ENCODE results near the gene SSH3. TPM values are rescaled to one million over a fixed set of nuclear protein-coding genes. Genes with fewer than 3 reads are reported as not detected.

Gene SSH3
- total RNA-seq, 1 donor from 2014 or later: 7.6 TPM

DNA sequence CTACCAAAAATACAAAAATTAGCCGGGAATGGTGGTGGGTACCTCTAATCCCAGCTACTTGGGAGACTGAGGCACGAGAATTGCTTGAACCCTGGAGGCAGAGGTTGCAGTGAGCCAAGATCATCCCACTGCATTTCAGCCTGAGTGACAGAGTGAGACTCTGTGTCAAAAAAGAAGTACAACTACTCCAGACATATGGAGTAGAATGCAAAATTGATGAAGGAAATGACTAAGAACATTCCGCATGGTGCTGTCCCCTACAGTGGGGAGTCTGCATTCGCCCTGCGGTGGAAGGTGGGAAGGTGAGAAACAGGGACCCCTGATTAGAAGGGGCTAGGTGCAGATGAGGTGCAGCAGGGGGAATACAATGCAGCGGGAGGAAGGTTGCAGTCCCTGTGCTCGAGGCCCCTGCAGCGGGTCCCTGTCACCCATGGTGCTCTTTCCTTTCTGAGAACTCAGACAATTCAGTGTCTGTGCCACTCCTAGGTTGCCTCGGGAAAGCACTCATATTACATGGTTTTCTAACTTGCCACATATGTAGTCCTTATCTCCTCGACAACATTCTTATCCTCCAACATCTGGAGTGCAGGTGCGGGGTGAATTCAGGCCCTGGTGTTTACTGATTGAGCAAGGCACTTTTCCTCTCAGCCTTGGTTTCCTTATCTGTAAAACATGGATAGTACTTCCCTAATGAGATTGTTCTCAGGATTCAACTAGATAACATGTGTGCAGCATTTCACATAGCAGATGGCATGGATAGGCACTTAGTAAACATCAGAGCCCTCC, 44.8 kb downstream of the SSH3 start:
- no peak for DNase-seq (ENCODE audit: low read depth, low spot score)

- no peak for DNase-seq (ENCODE audit: low read depth, low spot score)
These were observed 45.7 kb downstream of the SSH3 start for GRCh38 chr11:67349036-67349435.

DNA sequence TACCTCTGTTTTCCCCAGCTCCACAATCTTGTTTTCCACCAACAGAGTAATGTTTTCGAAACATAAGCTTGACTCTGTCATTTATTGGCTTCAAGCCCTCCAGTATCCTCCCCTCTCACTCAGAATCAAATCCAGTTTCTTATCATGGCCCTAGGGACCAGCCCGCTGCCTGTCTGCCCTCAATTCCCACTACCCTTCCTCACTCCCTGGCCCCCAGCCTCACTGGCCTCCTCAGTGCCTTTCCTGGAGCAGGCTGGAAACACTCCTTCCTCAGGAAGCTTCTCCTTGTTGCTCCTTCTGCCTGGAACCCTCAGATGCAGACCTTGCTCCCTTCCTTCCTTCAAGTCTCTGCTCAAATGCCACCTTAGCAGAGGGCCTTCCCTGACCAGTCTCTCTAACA, 46.1 kb downstream of the SSH3 start:
- no peak for DNase-seq (ENCODE audit: low read depth, low spot score)

DNA sequence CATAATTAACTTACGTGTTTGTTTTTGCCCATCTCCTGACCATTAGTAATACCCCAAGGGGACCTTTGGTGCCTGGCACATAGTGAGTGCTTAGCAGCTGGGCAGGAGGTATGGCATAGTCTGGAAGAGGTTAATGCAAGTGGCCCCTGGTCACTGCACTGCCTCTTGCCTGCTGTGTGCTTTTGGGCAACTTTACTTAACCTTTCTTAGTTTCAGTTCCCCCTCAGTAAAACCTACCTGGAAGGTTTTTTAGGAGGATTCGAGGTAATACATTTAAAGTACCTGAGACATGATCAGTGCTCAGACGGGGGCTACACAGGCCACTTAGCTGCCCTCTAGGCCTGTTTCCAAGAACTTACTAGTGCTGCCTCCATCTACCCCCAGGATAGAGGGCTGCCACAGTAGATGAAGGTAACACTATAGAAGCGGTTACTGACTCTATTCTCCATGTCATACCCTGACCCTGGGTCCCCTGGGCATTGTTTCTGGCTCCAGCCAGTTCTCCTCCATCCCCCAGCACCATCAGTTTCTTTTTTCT, 46.7 kb downstream of the SSH3 start:
- DNase-seq (ENCODE audit: low read depth, low spot score): no peak

GRCh38 chr11:67351275-67352005, 48.1 kb downstream of the SSH3 start:
- DNase-seq (ENCODE audit: low read depth, low spot score): no peak

GRCh38 chr11:67352546-67353316, 49.4 kb downstream of the SSH3 start:
- no peak for DNase-seq (ENCODE audit: low read depth, low spot score)

DNA sequence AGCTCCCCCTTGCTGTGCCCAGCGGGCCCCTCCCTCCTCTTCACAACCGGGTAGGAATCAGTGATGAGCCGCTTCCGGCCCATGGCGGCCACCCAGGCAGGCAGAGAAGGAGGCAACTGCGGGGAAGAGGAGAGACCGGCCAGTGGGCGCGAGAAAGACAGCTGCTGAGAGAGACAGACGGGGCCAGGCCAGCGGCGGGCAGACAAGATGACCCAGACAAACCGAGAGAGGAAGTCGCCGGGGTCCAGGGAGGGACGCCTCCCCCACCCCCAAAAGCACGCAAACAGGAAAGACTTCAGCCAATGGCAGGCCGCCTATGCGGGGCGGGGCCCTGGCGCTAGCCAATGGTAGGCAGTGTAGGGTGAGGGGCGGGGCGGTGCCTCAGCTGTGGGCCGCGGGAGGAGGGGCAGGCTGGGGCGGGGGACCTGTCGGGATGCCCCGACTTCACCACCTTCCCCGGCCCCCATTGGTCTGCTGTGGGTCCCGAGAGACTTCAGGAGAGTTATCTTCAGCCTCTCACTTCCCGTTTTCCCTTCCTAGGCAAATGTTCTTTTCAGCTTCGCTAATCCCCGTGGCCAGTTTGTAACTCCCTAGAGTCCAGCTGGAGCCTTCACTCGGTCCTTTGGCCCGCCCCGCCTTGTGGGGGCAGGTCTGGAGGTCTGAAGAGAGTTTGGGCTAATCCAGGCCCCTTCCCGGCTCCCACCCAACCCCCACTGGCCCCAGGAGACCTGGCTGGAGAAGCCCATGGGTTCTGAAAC, 50.2 kb downstream of the SSH3 start, which contains the start of gene POLD4:
Gene POLD4, minus strand, starts transcription at position 230 of the 758 bp plus-strand sequence. Its CDS starts 147 bp downstream, at position 83.
- peak; percentile 83 for DNase-seq (ENCODE audit: low read depth, low spot score)

GRCh38 chr11:67354075-67355022, 51.0 kb downstream of the SSH3 start:
- DNase-seq (ENCODE audit: low read depth, low spot score): peak; percentile 82

DNA sequence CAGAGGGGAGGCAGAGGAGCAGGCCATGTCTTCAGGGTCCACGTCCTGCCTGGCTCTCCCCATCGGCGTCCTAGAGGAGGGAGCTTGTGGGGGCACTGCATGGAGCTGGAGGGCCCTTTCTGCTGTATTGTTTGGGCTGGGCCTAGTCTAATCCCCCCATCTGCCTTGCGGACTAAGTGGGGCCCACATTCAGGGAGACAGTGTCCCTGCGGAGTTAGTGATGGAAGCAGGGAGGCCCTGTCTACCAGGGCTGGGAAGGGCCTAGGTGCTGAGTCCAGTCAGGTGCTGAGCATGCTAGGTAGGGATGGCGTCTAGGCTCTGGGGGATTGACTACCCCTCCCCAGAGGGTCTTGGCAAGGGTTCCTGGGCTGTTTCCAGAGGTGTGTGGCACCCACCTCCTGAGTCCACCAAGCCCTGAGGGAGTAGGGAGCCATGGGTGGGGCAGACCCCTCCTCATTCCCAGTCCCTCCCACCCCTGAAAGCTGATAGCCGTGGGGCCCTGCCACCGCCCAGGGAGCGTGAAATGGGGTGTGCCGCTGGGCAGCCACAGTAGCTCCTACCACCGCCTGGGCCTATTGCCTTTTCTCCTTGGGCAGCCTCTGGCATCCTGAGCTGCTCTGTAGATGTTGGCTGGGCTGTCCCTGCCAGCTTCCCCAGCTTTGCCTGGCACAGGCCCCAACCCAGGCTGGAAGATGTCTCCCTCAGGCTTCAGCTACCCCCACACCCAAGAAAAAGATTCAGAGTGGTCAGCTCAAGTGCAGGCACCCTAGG, 51.9 kb downstream of the SSH3 start:
- DNase-seq (ENCODE audit: low read depth, low spot score): no peak

DNA sequence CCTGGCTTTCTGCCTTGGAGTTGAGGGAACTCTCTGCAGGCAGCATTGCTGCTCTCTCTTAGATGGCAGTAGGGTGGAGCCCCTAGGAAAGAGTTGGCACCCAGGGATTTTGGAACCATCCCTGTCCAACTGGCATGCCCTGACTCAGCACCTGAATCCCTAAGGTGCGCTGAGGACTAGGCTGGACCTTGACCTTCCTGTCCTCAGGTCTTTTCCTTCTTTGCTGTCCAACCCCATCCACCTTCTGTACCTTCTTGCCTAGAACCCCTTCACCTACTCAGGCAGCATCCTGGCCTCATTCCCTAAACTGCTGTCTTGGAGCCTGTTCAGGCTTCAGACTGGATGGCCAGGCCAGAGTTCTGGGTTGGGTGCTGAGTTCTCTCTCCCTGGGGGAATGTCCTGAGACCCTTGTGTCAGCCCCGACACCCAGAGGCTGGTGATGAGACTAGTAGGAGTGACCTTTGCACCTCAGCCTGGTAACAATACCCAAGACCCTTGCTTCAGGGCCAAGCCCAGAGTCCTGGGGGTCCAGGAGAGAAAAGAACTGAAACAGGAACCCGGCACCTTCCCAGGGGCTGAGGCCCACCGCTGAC, 52.6 kb downstream of the SSH3 start:
- no peak for DNase-seq (ENCODE audit: low read depth, low spot score)

DNA sequence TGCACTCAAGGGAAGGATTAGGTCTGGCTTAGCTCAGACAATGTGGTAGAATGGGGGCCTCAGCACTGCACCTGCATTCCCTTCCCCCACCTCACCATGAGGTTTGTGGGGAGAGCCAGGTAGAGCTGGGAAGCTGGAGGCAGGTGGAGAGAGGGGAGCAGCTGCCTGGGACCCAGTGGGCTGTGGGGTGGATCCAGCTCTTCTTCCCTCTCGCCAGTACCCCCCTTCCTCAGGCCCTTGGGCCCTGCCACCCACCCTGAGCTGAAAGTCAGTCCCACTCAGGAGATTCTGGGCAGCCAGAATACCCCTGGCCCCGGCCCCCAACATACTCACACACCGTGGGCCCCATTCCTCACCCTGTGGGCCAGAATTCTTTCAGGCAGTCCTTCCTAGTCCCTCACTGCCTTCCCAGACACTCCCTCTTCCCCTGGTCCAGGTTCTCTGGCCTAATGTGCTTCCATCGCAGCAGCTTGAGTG, 53.1 kb downstream of the SSH3 start:
- no peak for DNase-seq (ENCODE audit: low read depth, low spot score)

- peak; percentile 50 for DNase-seq (ENCODE audit: low read depth, low spot score)
These were observed 53.7 kb downstream of the SSH3 start for GRCh38 chr11:67356864-67357561.

- no peak for DNase-seq (ENCODE audit: low read depth, low spot score)
These were observed 54.7 kb downstream of the SSH3 start for GRCh38 chr11:67357831-67358670.

All from pulmonary artery endothelial cell (primary cell).